ENCODE results near the gene LRRC75A.
A peak's percentile ranks its signal among the peaks of the same experiment; 100 is the strongest.

Gene LRRC75A

DNA sequence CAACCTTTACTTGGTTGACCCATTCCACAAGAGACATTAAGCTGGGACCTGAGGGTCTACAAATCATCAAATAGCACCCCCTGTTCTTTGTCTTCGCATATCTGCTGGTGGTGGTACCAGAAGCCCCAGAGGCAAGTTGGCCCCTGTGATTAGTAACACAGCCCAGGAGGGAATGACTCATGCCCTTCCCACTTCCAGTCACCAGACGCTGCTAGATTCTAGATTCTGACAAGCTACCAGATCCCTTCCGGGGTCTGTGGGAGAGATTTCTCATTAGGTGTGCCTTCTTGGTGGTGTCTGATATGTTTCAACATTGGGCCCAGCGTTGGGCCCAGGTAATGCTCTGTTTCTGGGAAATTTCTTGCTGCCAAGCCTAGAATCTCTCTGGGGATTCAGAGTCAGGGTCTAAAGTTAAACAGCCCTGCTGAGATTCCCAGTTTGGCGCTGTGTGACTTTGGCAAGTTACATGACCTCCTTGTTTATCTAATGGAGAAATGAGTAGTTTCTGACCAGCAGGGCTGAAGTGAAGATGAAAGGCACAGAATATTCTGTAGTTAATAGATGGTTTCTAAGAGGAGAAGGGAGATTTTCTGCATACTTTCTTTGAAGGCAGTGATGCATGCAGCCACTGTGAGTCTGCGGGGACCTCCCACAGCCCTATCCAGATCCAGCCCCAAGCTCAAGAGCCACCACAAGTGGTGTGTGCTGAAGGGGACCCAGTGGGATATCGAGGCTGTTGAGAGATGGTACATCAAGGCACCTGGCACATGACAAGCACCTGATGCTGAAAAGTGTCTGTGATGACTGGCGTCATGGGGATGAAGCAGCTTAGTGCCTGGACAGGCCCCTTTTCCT is 72.7 kb downstream of the LRRC75A start:
- Histone ChIP-seq H3K4me2 (ENCODE audit: low read length) (peak overlapping the region; percentile 28), H2BK12ac (ENCODE audit: low read length) (peak overlapping the region; percentile 85), H3K27ac (ENCODE audit: low read depth, low read length) (peak overlapping the region; percentile 88), H3K36me3 (ENCODE audit: control insufficient read depth in 1 of 2, insufficient read depth in 2 of 2, low read length in 2 of 2) (peaks cover 0 to 5% of the 10 kb centered on the region in 2 experiments), H2BK120ac (ENCODE audit: insufficient read depth, low read length, poor library complexity) (peak overlapping the region; percentile 57), H3K4me1 (ENCODE audit: control insufficient read depth in 1 of 2, insufficient read depth in 2 of 2, low read length in 2 of 2) (peaks cover 26 to 39% of the 10 kb centered on the region in 2 experiments), H3K23ac (ENCODE audit: low read length) (no peak overlapping the region), H2AK5ac (ENCODE audit: low read length) (peak overlapping the region; percentile 11), H3K9ac (ENCODE audit: low read length) (no peak overlapping the region), H2AFZ (ENCODE audit: insufficient read depth, low read length, poor library complexity) (peak overlapping the region; percentile 8), H4K91ac (ENCODE audit: low read depth, low read length) (peak overlapping the region; percentile 74), H2BK5ac (ENCODE audit: low read depth, low read length, poor library complexity) (peak overlapping the region; percentile 81), H4K8ac (ENCODE audit: low read depth, low read length) (peak overlapping the region; percentile 27), H3K27me3 (ENCODE audit: insufficient read depth, low read length) (no peaks in the 10 kb centered on the region), H3K4ac (ENCODE audit: low read depth, low read length) (no peak overlapping the region), H3K18ac (ENCODE audit: low read length) (peak overlapping the region; percentile 88), H3K79me2 (ENCODE audit: control insufficient read depth, insufficient read depth, low read length, poor library complexity) (peaks cover 2% of the 10 kb centered on the region), H3K4me3 (ENCODE audit: low read depth, low read length) (no peak overlapping the region), H3K14ac (ENCODE audit: low read length) (peak overlapping the region; percentile 38), H3K79me1 (ENCODE audit: low read length) (peaks cover 27% of the 10 kb centered on the region), H4K12ac (ENCODE audit: low read depth, low read length) (no peak overlapping the region), H3K9me3 (ENCODE audit: insufficient read depth, low read depth, low read length) (peaks cover 3% of the 10 kb centered on the region)
- peak; percentile 73 to 75 for DNase-seq
- WGBS (ENCODE audit: extremely low coverage, insufficient coverage, insufficient read length) = no CpG with 5 or more reads among the region's 8 CpGs

DNA sequence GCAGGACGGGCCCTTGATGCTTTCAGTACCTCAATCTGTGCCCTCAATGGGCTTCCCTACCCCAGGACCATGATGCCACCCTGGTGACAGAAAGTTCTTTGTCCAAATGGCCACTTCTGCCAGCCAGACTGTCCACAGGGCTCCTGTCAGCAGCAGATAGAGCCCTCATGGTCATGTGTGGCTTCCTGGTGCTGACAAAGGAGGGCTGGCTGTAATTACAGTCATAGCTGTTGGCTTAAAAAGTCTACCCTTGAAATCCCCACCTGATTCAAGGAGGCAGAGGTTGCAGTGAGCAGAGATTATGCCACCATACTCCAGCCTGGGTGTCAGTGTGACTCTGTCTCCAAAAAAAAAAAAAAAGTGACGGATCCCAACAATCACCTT is 73.3 kb downstream of the LRRC75A start:
- Histone ChIP-seq H3K36me3 (ENCODE audit: control insufficient read depth in 1 of 2, insufficient read depth in 2 of 2, low read length in 2 of 2) (peaks cover 0 to 5% of the 10 kb centered on the region in 2 experiments), H3K79me1 (ENCODE audit: low read length) (peaks cover 27% of the 10 kb centered on the region), H3K4me1 (ENCODE audit: control insufficient read depth in 1 of 2, insufficient read depth in 2 of 2, low read length in 2 of 2) (peaks cover 26 to 39% of the 10 kb centered on the region in 2 experiments), H4K8ac (ENCODE audit: low read depth, low read length) (peak overlapping the region; percentile 15), H3K9me3 (ENCODE audit: insufficient read depth, low read depth, low read length) (peaks cover 3% of the 10 kb centered on the region), H2BK12ac (ENCODE audit: low read length) (peak overlapping the region; percentile 58), H3K9ac (ENCODE audit: low read length) (no peak overlapping the region), H2BK120ac (ENCODE audit: insufficient read depth, low read length, poor library complexity) (peak overlapping the region; percentile 28), H3K27ac (ENCODE audit: low read depth, low read length) (peak overlapping the region; percentile 88), H3K18ac (ENCODE audit: low read length) (peak overlapping the region; percentile 63), H4K12ac (ENCODE audit: low read depth, low read length) (no peak overlapping the region), H3K27me3 (ENCODE audit: insufficient read depth, low read length) (no peaks in the 10 kb centered on the region), H3K4me3 (ENCODE audit: low read depth, low read length) (no peak overlapping the region), H3K4me2 (ENCODE audit: low read length) (peak overlapping the region; percentile 28), H3K23ac (ENCODE audit: low read length) (no peak overlapping the region), H3K79me2 (ENCODE audit: control insufficient read depth, insufficient read depth, low read length, poor library complexity) (peaks cover 2% of the 10 kb centered on the region), H2AK5ac (ENCODE audit: low read length) (peak overlapping the region; percentile 16), H2AFZ (ENCODE audit: insufficient read depth, low read length, poor library complexity) (peak overlapping the region; percentile 24), H2BK5ac (ENCODE audit: low read depth, low read length, poor library complexity) (peak overlapping the region; percentile 81), H4K91ac (ENCODE audit: low read depth, low read length) (peak overlapping the region; percentile 87), H3K14ac (ENCODE audit: low read length) (peak overlapping the region; percentile 74), H3K4ac (ENCODE audit: low read depth, low read length) (peak overlapping the region; percentile 13)
- WGBS (ENCODE audit: extremely low coverage, insufficient coverage, insufficient read length) = no CpG with 5 or more reads among the region's 2 CpGs
- DNase-seq = no peak

DNA sequence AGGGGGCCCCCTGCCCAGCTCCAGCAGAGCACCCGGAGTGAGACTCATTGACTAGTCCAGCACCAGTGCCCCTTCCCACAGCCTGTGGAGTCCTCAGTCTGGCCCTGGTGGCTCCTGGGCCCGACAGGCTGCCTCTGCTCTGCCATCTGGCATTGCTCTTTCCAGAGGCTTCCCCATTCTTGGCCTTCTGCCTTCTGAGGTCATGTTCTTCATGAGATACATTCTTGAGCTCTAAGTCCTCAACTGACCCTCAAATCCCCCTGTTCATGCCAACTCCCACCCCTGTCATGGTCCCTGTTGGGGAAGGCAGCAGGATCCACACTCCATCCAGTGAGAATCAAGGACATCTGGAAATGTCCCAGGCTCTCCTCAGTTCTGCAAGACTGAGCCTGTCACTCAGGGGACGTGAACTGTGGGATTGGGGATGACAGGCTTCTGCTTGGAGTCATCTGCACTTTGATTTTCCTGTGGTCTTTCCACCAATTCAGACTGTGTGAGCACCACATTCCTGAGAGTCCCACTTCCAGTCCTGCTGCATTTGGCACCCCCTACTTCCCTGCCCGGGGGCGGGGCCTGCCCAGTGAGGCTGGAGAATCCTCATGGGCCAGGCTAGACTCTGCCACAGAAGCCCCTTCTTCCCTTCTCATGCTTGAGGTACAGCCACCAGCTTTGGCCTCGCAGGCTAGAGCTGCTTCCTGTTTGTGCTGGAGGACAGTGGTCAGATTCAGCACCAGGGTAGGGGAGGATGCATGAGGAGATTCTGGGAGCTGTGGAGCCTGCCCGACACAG is 73.9 kb downstream of the LRRC75A start:
- Histone ChIP-seq H3K36me3 (ENCODE audit: control insufficient read depth in 1 of 2, insufficient read depth in 2 of 2, low read length in 2 of 2) (peaks cover 0 to 5% of the 10 kb centered on the region in 2 experiments), H2AFZ (ENCODE audit: insufficient read depth, low read length, poor library complexity) (peak overlapping the region; percentile 24), H3K4me1 (ENCODE audit: control insufficient read depth in 1 of 2, insufficient read depth in 2 of 2, low read length in 2 of 2) (peaks cover 26 to 36% of the 10 kb centered on the region in 2 experiments), H2BK12ac (ENCODE audit: low read length) (peak overlapping the region; percentile 58), H4K12ac (ENCODE audit: low read depth, low read length) (no peak overlapping the region), H3K14ac (ENCODE audit: low read length) (peak overlapping the region; percentile 74), H3K4ac (ENCODE audit: low read depth, low read length) (peak overlapping the region; percentile 13), H3K23ac (ENCODE audit: low read length) (no peak overlapping the region), H3K4me3 (ENCODE audit: low read depth, low read length) (no peak overlapping the region), H2AK5ac (ENCODE audit: low read length) (peak overlapping the region; percentile 43), H4K91ac (ENCODE audit: low read depth, low read length) (peak overlapping the region; percentile 87), H3K27me3 (ENCODE audit: insufficient read depth, low read length) (no peaks in the 10 kb centered on the region), H3K9ac (ENCODE audit: low read length) (no peak overlapping the region), H4K8ac (ENCODE audit: low read depth, low read length) (peak overlapping the region; percentile 15), H3K27ac (ENCODE audit: low read depth, low read length) (peak overlapping the region; percentile 88), H3K18ac (ENCODE audit: low read length) (peak overlapping the region; percentile 63), H3K4me2 (ENCODE audit: low read length) (no peak overlapping the region), H2BK120ac (ENCODE audit: insufficient read depth, low read length, poor library complexity) (peak overlapping the region; percentile 28), H3K79me1 (ENCODE audit: low read length) (peaks cover 27% of the 10 kb centered on the region), H3K9me3 (ENCODE audit: insufficient read depth, low read depth, low read length) (peaks cover 3% of the 10 kb centered on the region), H3K79me2 (ENCODE audit: control insufficient read depth, insufficient read depth, low read length, poor library complexity) (peaks cover 2% of the 10 kb centered on the region), H2BK5ac (ENCODE audit: low read depth, low read length, poor library complexity) (peak overlapping the region; percentile 81)
- no CpG with 5 or more reads among the region's 7 CpGs for WGBS (ENCODE audit: extremely low coverage, insufficient coverage, insufficient read length)
- no peak for DNase-seq

DNA sequence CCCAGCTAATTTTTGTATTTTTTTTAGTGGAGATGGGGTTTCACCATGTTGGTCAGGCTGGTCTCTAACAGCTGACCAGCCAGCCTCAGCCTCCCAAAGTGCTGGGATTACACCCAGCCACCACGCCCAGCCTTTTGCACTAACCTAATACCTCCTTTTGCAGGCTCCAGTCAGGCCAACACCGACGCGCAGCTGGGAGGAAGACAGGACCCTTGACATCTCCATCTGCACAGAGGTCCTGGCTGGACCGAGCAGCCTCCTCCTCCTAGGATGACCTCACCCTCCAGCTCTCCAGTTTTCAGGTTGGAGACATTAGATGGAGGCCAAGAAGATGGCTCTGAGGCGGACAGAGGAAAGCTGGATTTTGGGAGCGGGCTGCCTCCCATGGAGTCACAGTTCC is 74.6 kb downstream of the LRRC75A start:
- Histone ChIP-seq H2AK5ac (ENCODE audit: low read length) (peak overlapping the region; percentile 43), H3K79me2 (ENCODE audit: control insufficient read depth, insufficient read depth, low read length, poor library complexity) (peaks cover 2% of the 10 kb centered on the region), H4K12ac (ENCODE audit: low read depth, low read length) (no peak overlapping the region), H3K9ac (ENCODE audit: low read length) (no peak overlapping the region), H4K91ac (ENCODE audit: low read depth, low read length) (peak overlapping the region; percentile 87), H3K4me1 (ENCODE audit: control insufficient read depth in 1 of 2, insufficient read depth in 2 of 2, low read length in 2 of 2) (peaks cover 26 to 33% of the 10 kb centered on the region in 2 experiments), H3K9me3 (ENCODE audit: insufficient read depth, low read depth, low read length) (peaks cover 3% of the 10 kb centered on the region), H4K8ac (ENCODE audit: low read depth, low read length) (no peak overlapping the region), H3K4ac (ENCODE audit: low read depth, low read length) (peak overlapping the region; percentile 15), H2BK12ac (ENCODE audit: low read length) (peak overlapping the region; percentile 34), H3K4me3 (ENCODE audit: low read depth, low read length) (no peak overlapping the region), H3K27ac (ENCODE audit: low read depth, low read length) (no peak overlapping the region), H3K23ac (ENCODE audit: low read length) (no peak overlapping the region), H3K18ac (ENCODE audit: low read length) (peak overlapping the region; percentile 63), H3K79me1 (ENCODE audit: low read length) (peaks cover 27% of the 10 kb centered on the region), H3K27me3 (ENCODE audit: insufficient read depth, low read length) (no peaks in the 10 kb centered on the region), H3K4me2 (ENCODE audit: low read length) (no peak overlapping the region), H2AFZ (ENCODE audit: insufficient read depth, low read length, poor library complexity) (no peak overlapping the region), H3K36me3 (ENCODE audit: control insufficient read depth in 1 of 2, insufficient read depth in 2 of 2, low read length in 2 of 2) (peaks cover 0 to 3% of the 10 kb centered on the region in 2 experiments), H2BK5ac (ENCODE audit: low read depth, low read length, poor library complexity) (no peak overlapping the region), H2BK120ac (ENCODE audit: insufficient read depth, low read length, poor library complexity) (peak overlapping the region; percentile 12), H3K14ac (ENCODE audit: low read length) (no peak overlapping the region)
- DNase-seq = no peak
- no CpG with 5 or more reads among the region's 7 CpGs for WGBS (ENCODE audit: extremely low coverage, insufficient coverage, insufficient read length)

Data from trophoblast cell (in vitro differentiated cells and primary cell).